A549 (cell line): ENCODE results near the gene SELENOM. TPM values are rescaled to one million over a fixed set of nuclear protein-coding genes. Genes with fewer than 3 reads are reported as not detected.
"Not testable (repeated sequence)": the region's sequence is repeated elsewhere in the genome, so short reads cannot be mapped to it uniquely, and the experiment has no call there.

Source experiments
- ATAC-seq, 2 experiments: fragments of 200-7000 bp in 1 of 2; fragments of >200 bp in 1 of 2; cut with Nextera tagmentation in 1 of 2; cut with Tn5 transposase in 1 of 2; 3 replicates each; pipeline versions ENCODE4 v1.8.0 to v1.9.1; 2018 to 2020; ENCODE audit warnings: mild to moderate bottlenecking in 1 of 2, moderate library complexity in 1 of 2
- CTCF ChIA-PET: fragments of 300-600 bp; sonication (Branson Sonifier 250); formaldehyde crosslinking; extraction: SDS; loops from one replicate; lab custom pipeline; 2021; ENCODE audit warnings: antibody characterized with exemption, inconsistent platforms; lab: Yijun Ruan, JAX
- POLR2A ChIA-PET: fragments of 350-600 bp; formaldehyde crosslinking; extraction: SDS; loops from one replicate; lab custom pipeline; 2021; ENCODE audit warnings: antibody characterized with exemption, inconsistent platforms; lab: Yijun Ruan, JAX
- DNase-seq, 2 experiments: peaks; one replicate each; pipeline versions ENCODE4 v3.0.0 to v3.0.0-alpha.2; 2011 to 2016; ENCODE audit warnings: low read depth in 1 of 2, low spot score in 1 of 2
- FAIRE-seq: peaks from 2 replicates; lab custom pipeline; 2011; peaks lifted over from hg19 to GRCh38; lab: Jason Lieb, UNC
- H3K27ac ChIP-seq, 2 experiments: fragments of >200 bp; sonication (Bioruptor Twin); formaldehyde crosslinking; 3 replicates each; pipeline ENCODE4 v1.5.1; 2016 to 2017
- H3K4me1 ChIP-seq: fragments of >200 bp; sonication (Bioruptor Twin); formaldehyde crosslinking; 3 replicates; pipeline ENCODE4 v1.6.1; 2016
- H3K4me2 ChIP-seq: fragments of >200 bp; sonication (Bioruptor Twin); formaldehyde crosslinking; 3 replicates; pipeline ENCODE4 v1.6.1; 2016
- H3K4me3 ChIP-seq: fragments of >200 bp; sonication (Bioruptor Twin); formaldehyde crosslinking; 3 replicates; pipeline ENCODE4 v1.5.1; 2016
- H3K9me3 ChIP-seq: fragments of >200 bp; sonication (Bioruptor Twin); formaldehyde crosslinking; 3 replicates; pipeline ENCODE4 v1.6.1; 2016
- CBX8 ChIP-seq: fragments of 200-600 bp; sonication (generic); IDR thresholded peaks from 2 replicates; pipeline ENCODE4 v1.6.1; 2016
- EP300 ChIP-seq, 2 experiments: fragments of >200 bp; sonication (Bioruptor Twin); formaldehyde crosslinking; IDR thresholded peaks; 2 replicates in 1 of 2; 3 replicates in 1 of 2; pipeline ENCODE4 v1.6.1; 2016 to 2017
- ESRRA ChIP-seq: fragments of 150-350 bp; IDR thresholded peaks from 2 replicates; pipeline ENCODE4 v1.6.1; 2014; ENCODE audit warnings: mild to moderate bottlenecking, low read length, borderline replicate concordance
- FOSL2 ChIP-seq, 2 experiments: fragments of 450-650 bp in 1 of 2; fragments of >200 bp in 1 of 2; sonication (Bioruptor Twin) in 1 of 2; formaldehyde crosslinking; IDR thresholded peaks; 2 replicates each; pipeline versions ENCODE4 v1.5.0 to v1.6.1; 2016 to 2020; ENCODE audit warnings: mild to moderate bottlenecking in 1 of 2, moderate library complexity in 1 of 2
- HEYL ChIP-seq: fragments of 250-450 bp; sonication (Bioruptor Pico); IDR thresholded peaks from 2 replicates; pipeline ENCODE4 v1.8.0; 2021; ENCODE audit warnings: mild to moderate bottlenecking, moderate library complexity
- HMGXB4 ChIP-seq: fragments of 250-450 bp; sonication (Bioruptor Pico); IDR thresholded peaks from 2 replicates; pipeline ENCODE4 v1.5.0; 2021; ENCODE audit warnings: mild to moderate bottlenecking, moderate library complexity, borderline replicate concordance
- HOXB13 ChIP-seq: fragments of 250-450 bp; sonication (Bioruptor Pico); IDR thresholded peaks from 2 replicates; pipeline ENCODE4 v1.5.0; 2020; ENCODE audit warnings: low read depth, mild to moderate bottlenecking, moderate library complexity
- JUN ChIP-seq, 2 experiments: fragments of >200 bp; sonication (Bioruptor Twin); formaldehyde crosslinking; IDR thresholded peaks; 2 replicates in 1 of 2; 3 replicates in 1 of 2; pipeline ENCODE4 v1.6.1; 2016 to 2017
- MAFK ChIP-seq: fragments of 450-650 bp; IDR thresholded peaks from 2 replicates; pipeline ENCODE4 v1.6.1; 2014; ENCODE audit not compliant: partially characterized antibody
- MAZ ChIP-seq: fragments of 150-350 bp; IDR thresholded peaks from 2 replicates; pipeline ENCODE4 v1.6.1; 2014; ENCODE audit warnings: antibody characterized with exemption, low read depth, low read length, borderline replicate concordance
- NFE2L2 ChIP-seq: fragments of 150-350 bp; conservative IDR thresholded peaks from 2 replicates; pipeline ENCODE4 v1.6.1; 2014; ENCODE audit warnings: low read length
- NR3C1 ChIP-seq: fragments of >200 bp; sonication (Bioruptor Twin); formaldehyde crosslinking; IDR thresholded peaks from 3 replicates; pipeline ENCODE4 v1.6.1; 2017
- POLR2A ChIP-seq: IDR thresholded peaks from 2 replicates; pipeline ENCODE4 v1.6.1; 2012; ENCODE audit warnings: mild to moderate bottlenecking, low read length
- RAD21 ChIP-seq, 2 experiments: fragments of >200 bp in 1 of 2; sonication (Bioruptor Twin) in 1 of 2; formaldehyde crosslinking in 1 of 2; IDR thresholded peaks in 1 of 2; conservative IDR thresholded peaks in 1 of 2; 2 replicates in 1 of 2; 3 replicates in 1 of 2; pipeline ENCODE4 v1.6.1; 2012 to 2018; ENCODE audit warnings: inconsistent platforms in 1 of 2
- RCOR1 ChIP-seq: fragments of 150-350 bp; IDR thresholded peaks from 2 replicates; pipeline ENCODE4 v1.6.1; 2014; ENCODE audit warnings: antibody characterized with exemption, low read length, low read depth
- SMC3 ChIP-seq: fragments of >200 bp; sonication (Bioruptor Twin); formaldehyde crosslinking; IDR thresholded peaks from 3 replicates; pipeline ENCODE4 v1.6.1; 2018; ENCODE audit warnings: inconsistent platforms
- TP53 ChIP-seq: fragments of 250-450 bp; sonication (Bioruptor Pico); IDR thresholded peaks from 2 replicates; pipeline ENCODE4 v1.5.0; 2021; ENCODE audit warnings: mild to moderate bottlenecking, moderate library complexity
- USF2 ChIP-seq: fragments of 450-650 bp; IDR thresholded peaks from 2 replicates; pipeline ENCODE4 v1.6.1; 2014; ENCODE audit warnings: antibody characterized with exemption
- ZSCAN20 ChIP-seq: fragments of 250-450 bp; sonication (Bioruptor Pico); IDR thresholded peaks from 2 replicates; pipeline ENCODE4 v1.8.0; 2022; ENCODE audit warnings: mild to moderate bottlenecking, moderate library complexity
- WGBS: methylation state at CpG from one replicate; pipeline ENCODE4 v1.1.6; 2017; ENCODE audit errors: missing lambda C conversion rate; 5-methylcytosine and 5-hydroxymethylcytosine counted together
- polyA plus RNA-seq, 4 experiments: library from polyadenylated mRNA; depleted of rRNA in 3 of 4; stranded (reverse); fragments of >200 nt; fragmentation: RNase III in 1 of 4; extraction: RNeasy Plus Mini Kit Qiagen cat#74134 plus additional on column Dnase treatment in 1 of 4; gene quantifications; 2 replicates in 3 of 4; 3 replicates in 1 of 4; pipeline ENCODE4 v1.2.3, GENCODE V29; 2011 to 2017

Gene SELENOM
- polyA plus RNA-seq, 2 of the 4 experiments (the other 2 are of a cell fraction), result 15.3 to 46.5 TPM

DNA sequence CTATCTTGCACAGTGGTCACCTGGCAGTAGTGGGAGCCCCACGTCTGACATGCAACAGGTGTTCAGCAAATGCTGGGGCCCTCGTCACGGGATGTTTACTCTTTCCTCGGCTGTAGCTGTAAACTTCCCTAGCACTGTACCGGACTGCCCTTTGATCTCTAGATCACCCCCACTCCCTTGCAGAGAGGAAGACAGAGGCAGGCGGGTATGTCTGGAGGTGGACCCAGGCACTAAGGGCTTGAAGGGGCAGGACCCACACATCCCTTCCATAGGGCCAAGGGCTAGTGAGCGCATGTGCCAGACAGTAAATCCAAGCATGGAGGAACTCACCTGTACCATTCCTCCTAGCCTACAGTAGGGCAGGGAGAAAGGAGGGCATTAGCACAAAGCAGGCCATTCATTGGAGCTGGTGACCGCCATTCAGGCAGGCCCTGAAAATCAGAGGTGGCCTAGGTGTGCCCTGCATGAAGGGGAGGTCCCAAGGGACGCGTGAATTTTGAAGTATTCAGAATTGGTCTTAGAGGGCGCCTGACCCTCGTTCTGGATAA lies 28.2 kb downstream of the SELENOM start:
- no peak for TF ChIP-seq FOSL2 (IDR thresholded peaks at IDR 0.05)
- TF ChIP-seq FOSL2 (CRISPR knock-in tag; IDR thresholded peaks at IDR 0.05), result no peak
- no peak for TF ChIP-seq HOXB13 (CRISPR knock-in tag)
- no peak for TF ChIP-seq NR3C1
- TF ChIP-seq RCOR1, result no peak
- no peak for TF ChIP-seq EP300 (IDR thresholded peaks at IDR 0.05)
- no peak for TF ChIP-seq RAD21 (conservative IDR thresholded peaks at IDR 0.05 in 1 of 2, IDR thresholded peaks at IDR 0.05 in 1 of 2)
- TF ChIP-seq ZSCAN20 (CRISPR knock-in tag), result no peak
- TF ChIP-seq JUN (IDR thresholded peaks at IDR 0.05), result no peak
- Histone ChIP-seq H3K4me1 (peaks cover 25% of the 10 kb centered on the region), H3K4me2 (no peak overlapping the region), H3K9me3 (no peaks in the 10 kb centered on the region), H3K4me3 (no peak overlapping the region), H3K27ac (no peak overlapping the region)
- no peak for FAIRE-seq
- CTCF ChIA-PET, result interaction anchor here (2.8 kb wide), 1 partner anchor 17 kb away, joined by 9 read pairs; no protein-coding TSS in a partner anchor
- DNase-seq, result no peak
- no peak for ATAC-seq
- POLR2A ChIA-PET, result no interaction called here
- 80% methylated on average over 7 of the region's 12 CpGs for WGBS

DNA sequence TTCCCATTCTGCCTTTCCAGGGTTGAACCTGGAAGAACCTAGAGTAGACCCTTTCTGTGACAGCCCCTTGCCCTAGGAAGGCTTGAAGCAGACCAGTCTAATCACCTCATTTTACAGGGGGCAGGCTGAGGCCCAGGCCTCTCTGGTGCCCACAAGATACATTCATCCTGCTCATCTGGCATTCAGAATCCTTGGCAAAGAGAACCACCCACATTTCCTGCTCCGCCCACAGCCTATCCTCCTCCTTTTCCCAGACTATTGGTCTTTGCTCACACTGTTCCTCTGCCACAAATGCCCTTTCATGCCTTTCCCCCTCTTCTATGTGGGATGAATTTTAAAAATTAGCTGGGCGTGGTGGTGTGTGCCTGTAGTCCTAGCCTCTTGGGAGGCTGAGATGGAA lies 29.0 kb downstream of the SELENOM start:
- 87% methylated on average over 2 of the region's 2 CpGs for WGBS
- not testable (repeated sequence) for FAIRE-seq

GRCh38 chr22:31077681-31078080 lies 29.7 kb downstream of the SELENOM start:
- peaks cover 10% of the 10 kb centered on the region for H3K4me1 ChIP-seq
- no peak for ATAC-seq
- POLR2A ChIA-PET, result no interaction called here
- WGBS, result 88% methylated on average over 6 of the region's 6 CpGs
- no peak for DNase-seq
- H3K9me3 ChIP-seq, result no peaks in the 10 kb centered on the region
- H3K4me2 ChIP-seq, result no peak overlapping the region
- CTCF ChIA-PET, result no interaction called here
- no peak overlapping the region for H3K4me3 ChIP-seq
- H3K27ac ChIP-seq, result no peak overlapping the region
- no peak for FAIRE-seq
- TF ChIP-seq USF2 (no peak), NFE2L2 (no peak), ESRRA (no peak), SMC3 (no peak), POLR2A (no peak), HEYL (CRISPR knock-in tag) (no peak), CBX8 (no peak), HMGXB4 (CRISPR knock-in tag) (no peak), TP53 (CRISPR knock-in tag) (no peak)

More for the DNA sequence above, 29.0 kb downstream of the SELENOM start:
- ATAC-seq, DNase-seq, H3K4me2 ChIP-seq, POLR2A ChIA-PET, H3K9me3 ChIP-seq, H3K27ac ChIP-seq, H3K4me3 ChIP-seq: not testable (repeated sequence)
- CTCF ChIA-PET, result interaction anchor here (0.8 to 2.8 kb wide), 2 partner anchors 16 to 29 kb away, joined by 3 to 9 read pairs; partner anchors contain the start of gene SELENOM
- peaks cover 17% of the 10 kb centered on the region for H3K4me1 ChIP-seq

DNA sequence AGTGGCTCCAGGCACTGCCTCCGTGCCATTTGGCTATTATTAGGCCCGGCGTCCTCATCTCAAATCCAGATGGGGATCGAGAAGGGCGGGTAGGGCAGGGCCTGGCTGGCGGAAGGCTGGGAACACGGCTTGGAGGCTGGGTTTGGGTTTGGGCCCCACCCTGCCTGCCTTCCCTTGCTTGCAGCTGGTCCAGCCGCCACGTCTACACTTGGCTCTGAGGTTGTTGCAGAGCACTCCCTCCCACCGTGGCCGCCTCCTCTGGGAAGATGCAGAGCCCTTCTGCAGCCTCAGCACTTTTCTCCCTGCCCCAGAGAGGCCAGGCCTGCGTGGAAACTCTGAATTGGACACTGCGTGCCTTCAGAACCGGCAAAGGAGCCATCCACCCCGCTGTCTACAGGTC lies 31.4 kb downstream of the SELENOM start:
- DNase-seq (no peak), FAIRE-seq (no peak), ATAC-seq (no peak)
- no peak overlapping the region for H3K4me3 ChIP-seq
- CTCF ChIA-PET, result no interaction called here
- POLR2A ChIA-PET, result no interaction called here
- H3K4me1 ChIP-seq, result no peaks in the 10 kb centered on the region
- no peak overlapping the region for H3K27ac ChIP-seq
- TF ChIP-seq MAFK (peak; percentile 68), MAZ (no peak)
- no peak overlapping the region for H3K4me2 ChIP-seq
- 87% methylated on average over 9 of the region's 15 CpGs for WGBS
- H3K9me3 ChIP-seq, result no peaks in the 10 kb centered on the region

DNA sequence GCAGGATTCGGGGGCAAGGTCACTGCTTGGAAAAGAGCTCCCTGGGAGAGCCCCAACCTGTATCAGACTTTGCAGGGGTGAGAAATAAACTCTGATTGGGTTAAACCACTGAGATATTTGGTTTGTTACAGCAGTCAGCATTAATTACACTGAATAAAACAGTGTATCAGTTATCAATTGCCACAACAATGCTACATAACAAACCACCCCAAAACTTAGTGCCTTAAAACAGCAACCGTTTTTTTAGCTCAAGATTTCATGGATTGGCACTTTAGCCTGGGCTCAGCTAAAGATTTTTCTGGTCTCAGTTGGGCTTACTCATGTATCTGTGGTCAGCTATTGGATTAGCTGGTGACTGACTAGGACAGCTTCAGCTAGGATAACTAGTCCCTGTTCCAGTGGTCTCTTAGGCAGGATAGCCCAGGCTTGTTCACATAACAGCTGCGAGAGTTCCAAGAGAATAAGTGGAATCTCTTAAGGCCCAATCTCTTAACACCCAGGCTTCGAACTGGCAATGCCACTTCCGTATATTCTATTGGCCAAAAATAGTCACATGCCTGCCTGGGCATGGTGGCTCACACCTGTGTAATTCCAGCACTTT lies 33.7 kb downstream of the SELENOM start:
- H3K4me2 ChIP-seq, POLR2A ChIA-PET, DNase-seq, H3K27ac ChIP-seq, FAIRE-seq, H3K4me1 ChIP-seq, H3K4me3 ChIP-seq, H3K9me3 ChIP-seq, ATAC-seq: not testable (repeated sequence)
- WGBS, result 54% methylated on average over 4 of the region's 5 CpGs
- CTCF ChIA-PET, result interaction anchor here (2.8 kb wide), 1 partner anchor 9 kb away, joined by 10 read pairs; no protein-coding TSS in a partner anchor

DNA sequence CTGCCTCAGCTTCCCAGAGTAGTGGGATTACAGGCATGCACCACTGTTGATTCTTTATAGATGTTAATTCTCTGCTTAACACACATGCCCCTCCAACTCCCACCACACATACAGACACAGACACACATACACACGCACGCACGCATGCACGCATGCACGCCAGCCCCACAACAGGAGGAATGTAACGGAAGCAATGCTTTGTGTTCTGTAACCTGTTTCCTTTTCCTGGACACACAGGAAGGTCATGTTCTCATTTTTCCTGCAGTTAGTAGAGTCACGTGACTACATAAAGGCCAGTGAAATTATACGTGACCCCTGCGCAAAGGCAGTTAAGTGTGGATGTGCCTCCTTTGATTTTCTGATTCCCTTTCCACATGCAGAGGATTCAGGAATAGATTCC lies 34.2 kb downstream of the SELENOM start:
- ATAC-seq, H3K4me2 ChIP-seq, H3K27ac ChIP-seq, FAIRE-seq, H3K4me1 ChIP-seq, H3K9me3 ChIP-seq, DNase-seq, H3K4me3 ChIP-seq, POLR2A ChIA-PET: not testable (repeated sequence)
- 92% methylated on average over 9 of the region's 9 CpGs for WGBS
- CTCF ChIA-PET, result interaction anchor here (2.8 kb wide), 1 partner anchor 10 kb away, joined by 10 read pairs; no protein-coding TSS in a partner anchor
